Measurements from ENCODE around the gene ZFHX2.

ZFHX2 gene

DNA sequence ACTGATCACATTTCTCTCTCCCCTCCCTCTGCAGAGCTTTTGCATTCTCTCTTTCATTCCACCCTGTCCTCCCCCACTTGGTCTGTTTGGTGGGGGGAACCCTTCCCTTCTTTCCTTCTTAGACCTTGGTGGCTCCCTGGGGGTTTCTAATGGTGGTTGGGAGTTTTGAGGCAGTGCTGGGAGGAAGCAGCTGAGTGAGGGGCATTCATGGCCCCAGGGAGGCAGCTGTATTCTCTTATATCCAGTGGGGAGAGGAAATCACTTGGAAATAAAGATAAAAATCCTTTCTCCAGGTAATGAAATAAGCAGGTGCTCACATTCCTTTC, 68.8 kb downstream of the ZFHX2 start:
- Histone ChIP-seq H3K4me3 (ENCODE audit: low read length) (no peak overlapping the region), H3K9me3 (ENCODE audit: control insufficient read depth, low read length) (no peaks in the 10 kb centered on the region), H3K36me3 (ENCODE audit: control insufficient read depth, insufficient read depth, low read length) (no peaks in the 10 kb centered on the region), H3K27me3 (ENCODE audit: control insufficient read depth, insufficient read depth, low read length) (no peaks in the 10 kb centered on the region), H3K4me1 (ENCODE audit: control insufficient read depth, insufficient read depth, low read length) (no peaks in the 10 kb centered on the region), H3K9ac (ENCODE audit: low read length) (no peak overlapping the region)

DNA sequence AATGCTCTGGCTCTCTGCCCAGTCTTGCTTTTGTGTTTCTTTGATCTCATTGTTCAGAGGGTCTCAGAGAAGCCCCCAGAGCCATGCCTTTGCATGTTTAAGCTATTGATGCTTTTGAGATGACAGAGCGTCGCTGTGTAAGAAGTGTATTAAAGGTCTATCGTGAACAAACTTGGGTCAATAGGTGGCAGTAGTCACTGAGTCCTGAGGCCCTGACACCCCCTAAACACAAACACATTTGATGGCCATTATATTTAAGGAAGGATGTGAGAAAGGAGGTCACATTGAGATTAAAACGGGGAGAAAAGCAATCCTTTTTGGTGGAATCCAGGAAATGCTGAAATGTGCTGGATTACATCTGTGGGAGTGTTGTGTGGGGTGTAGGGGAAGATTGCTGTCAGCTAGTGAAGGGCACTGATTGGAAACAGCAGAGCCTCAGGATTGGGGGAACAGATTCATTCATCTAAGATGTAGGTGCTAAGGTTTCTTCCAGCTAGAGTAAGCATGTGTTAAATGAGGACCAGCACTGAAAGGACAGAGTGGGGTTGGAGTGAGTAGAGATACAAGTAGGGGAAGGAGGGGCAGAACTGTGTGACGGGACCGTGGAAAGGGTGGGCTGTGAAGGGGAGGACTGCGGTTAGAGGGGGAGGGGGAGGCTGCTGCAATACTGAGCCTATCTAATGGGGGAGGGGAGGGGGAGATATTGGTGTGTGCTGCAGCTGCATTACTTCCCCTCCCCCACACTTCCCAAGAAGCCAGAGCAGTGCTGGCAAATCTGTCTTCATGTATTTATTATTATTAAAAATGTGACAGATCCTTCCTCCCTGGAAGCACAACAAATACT, 69.4 kb downstream of the ZFHX2 start:
- H3K9ac ChIP-seq (ENCODE audit: low read length) = no peak overlapping the region
- H3K27me3 ChIP-seq (ENCODE audit: control insufficient read depth, insufficient read depth, low read length) = no peaks in the 10 kb centered on the region
- peaks cover 2% of the 10 kb centered on the region for H3K36me3 ChIP-seq (ENCODE audit: control insufficient read depth, insufficient read depth, low read length)
- no peaks in the 10 kb centered on the region for H3K4me1 ChIP-seq (ENCODE audit: control insufficient read depth, insufficient read depth, low read length)
- H3K4me3 ChIP-seq (ENCODE audit: low read length) = no peak overlapping the region
- H3K9me3 ChIP-seq (ENCODE audit: control insufficient read depth, low read length) = no peaks in the 10 kb centered on the region

DNA sequence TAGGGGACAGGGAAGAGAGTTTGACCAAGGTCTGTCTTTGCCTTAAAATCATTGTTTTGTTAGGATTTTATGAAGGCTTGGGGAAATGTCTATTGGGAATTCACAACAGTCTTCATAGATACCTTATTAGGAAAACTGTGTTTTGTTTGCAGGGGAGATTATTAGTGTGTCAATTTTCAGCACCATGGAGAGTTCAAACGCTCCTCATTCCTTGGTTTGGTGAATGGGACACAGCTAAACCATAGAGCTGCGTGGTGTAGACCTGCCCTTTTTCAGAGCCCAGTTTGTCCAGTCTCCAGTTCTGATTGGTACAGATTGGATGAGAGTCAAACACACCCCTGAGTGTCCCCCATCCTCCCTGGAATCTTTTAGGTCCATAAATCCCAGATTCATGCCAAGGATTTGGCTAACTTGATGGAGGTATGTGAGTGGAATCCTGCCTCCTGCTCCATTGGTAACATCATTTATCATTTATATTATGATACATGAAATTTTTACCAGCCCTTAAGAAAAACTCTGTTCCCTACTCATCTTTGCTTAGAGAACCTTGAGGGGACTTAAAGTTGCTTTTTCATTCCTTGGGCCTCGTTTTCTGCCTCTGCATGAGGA, 70.1 kb downstream of the ZFHX2 start:
- Histone ChIP-seq H3K9ac (ENCODE audit: low read length) (no peak overlapping the region), H3K9me3 (ENCODE audit: control insufficient read depth, low read length) (no peaks in the 10 kb centered on the region), H3K4me1 (ENCODE audit: control insufficient read depth, insufficient read depth, low read length) (no peaks in the 10 kb centered on the region), H3K36me3 (ENCODE audit: control insufficient read depth, insufficient read depth, low read length) (peaks cover 3% of the 10 kb centered on the region), H3K4me3 (ENCODE audit: low read length) (no peak overlapping the region), H3K27me3 (ENCODE audit: control insufficient read depth, insufficient read depth, low read length) (no peaks in the 10 kb centered on the region)

DNA sequence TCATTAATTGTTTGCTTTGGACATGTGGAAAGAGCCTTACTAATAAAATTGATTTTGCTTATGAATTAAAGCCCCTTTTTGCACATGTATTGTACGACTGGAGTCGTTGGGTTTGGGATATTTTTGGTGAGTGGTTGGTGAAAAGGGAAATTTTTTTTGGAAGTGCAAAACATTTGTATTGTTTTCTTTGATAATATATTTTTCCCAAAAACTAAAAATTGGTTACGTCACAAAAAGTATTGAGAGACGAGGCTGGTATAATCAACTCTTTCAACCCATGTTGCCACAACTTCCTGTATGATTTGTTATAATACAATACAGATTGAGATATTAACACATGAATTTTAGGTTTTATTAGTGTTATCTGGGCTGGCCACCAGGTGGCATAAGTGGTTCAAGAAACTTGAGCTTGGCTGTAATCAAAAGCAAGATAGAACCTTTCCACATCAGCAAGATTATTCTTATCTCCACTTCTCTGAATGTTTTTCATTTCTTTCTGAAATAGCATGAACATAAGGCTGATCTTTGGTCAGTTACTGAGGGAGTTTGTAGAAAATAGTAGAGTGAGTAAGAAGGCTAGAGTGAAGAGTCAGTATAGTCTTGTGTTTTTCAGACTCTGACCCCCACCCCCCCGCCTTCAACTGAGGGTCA, 73.3 kb downstream of the ZFHX2 start:
- H3K4me1 ChIP-seq (ENCODE audit: control insufficient read depth, insufficient read depth, low read length) = no peaks in the 10 kb centered on the region
- H3K36me3 ChIP-seq (ENCODE audit: control insufficient read depth, insufficient read depth, low read length) = peaks cover 18% of the 10 kb centered on the region
- H3K4me3 ChIP-seq (ENCODE audit: low read length) = no peak overlapping the region
- H3K27me3 ChIP-seq (ENCODE audit: control insufficient read depth, insufficient read depth, low read length) = no peaks in the 10 kb centered on the region
- no peaks in the 10 kb centered on the region for H3K9me3 ChIP-seq (ENCODE audit: control insufficient read depth, low read length)
- H3K9ac ChIP-seq (ENCODE audit: low read length) = no peak overlapping the region

DNA sequence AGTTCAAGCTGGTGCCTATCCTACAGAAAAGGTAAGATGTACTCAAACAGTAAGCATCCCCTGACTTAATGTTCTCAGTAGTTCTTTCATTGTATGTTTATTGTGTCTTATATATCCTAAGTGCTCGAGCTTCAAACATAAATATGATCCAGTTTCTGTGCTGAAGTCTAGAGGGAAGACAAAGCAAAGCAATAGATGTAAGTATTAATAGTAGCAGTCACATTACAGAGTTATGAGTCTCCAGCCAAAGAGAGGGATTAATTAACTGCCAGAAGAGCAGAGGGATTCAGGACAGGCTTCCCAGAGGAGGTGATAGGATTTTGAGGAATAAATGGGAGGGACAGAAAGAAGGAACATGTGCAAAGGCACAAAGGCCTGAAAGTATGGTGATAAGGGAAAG, 80.6 kb downstream of the ZFHX2 start:
- no peaks in the 10 kb centered on the region for H3K27me3 ChIP-seq (ENCODE audit: control insufficient read depth, insufficient read depth, low read length)
- no peak overlapping the region for H3K4me3 ChIP-seq (ENCODE audit: low read length)
- no peaks in the 10 kb centered on the region for H3K4me1 ChIP-seq (ENCODE audit: control insufficient read depth, insufficient read depth, low read length)
- H3K36me3 ChIP-seq (ENCODE audit: control insufficient read depth, insufficient read depth, low read length) = peaks cover 10% of the 10 kb centered on the region
- no peak overlapping the region for H3K9ac ChIP-seq (ENCODE audit: low read length)
- H3K9me3 ChIP-seq (ENCODE audit: control insufficient read depth, low read length) = no peaks in the 10 kb centered on the region

Data from mucosa of stomach (tissue), 1 donor.